WTC11 (cell line): ENCODE measurements around the gene SVOP. TPM values are rescaled to one million over a fixed set of nuclear protein-coding genes. Genes with fewer than 3 reads are reported as not detected.
A peak's percentile ranks its signal among the peaks of the same experiment; 100 is the strongest.

Source experiments
- ATAC-seq: fragments of 200-7000 bp; cut with Tn5 transposase; 2 replicates; pipeline ENCODE4 v1.10.0; 2021; ENCODE audit warnings: mild to moderate bottlenecking, moderate library complexity
- CTCF ChIA-PET: fragments of 300-600 bp; sonication (Branson Sonifier 250); formaldehyde crosslinking; loops from one replicate; lab custom pipeline; 2021; ENCODE audit warnings: antibody characterized with exemption; lab: Charles Lee
- POLR2A ChIA-PET: fragments of 350-600 bp; sonication (Branson Sonifier 250); formaldehyde crosslinking; loops from one replicate; lab custom pipeline; 2021; ENCODE audit warnings: antibody characterized with exemption; lab: Charles Lee
- DNase-seq: peaks from one replicate; pipeline ENCODE4 v3.0.0; 2021; ENCODE audit warnings: low spot score
- H3K27ac Mint-ChIP-seq: 2 replicates; pipeline ENCODE4 v1.8.0; 2021; ENCODE audit warnings: mixed read lengths
- H3K27me3 Mint-ChIP-seq: 2 replicates; pipeline ENCODE4 v1.8.0; 2021; ENCODE audit warnings: low read depth, mild to moderate bottlenecking, moderate library complexity, mixed read lengths
- H3K36me3 Mint-ChIP-seq: 2 replicates; pipeline ENCODE4 v1.8.0; 2021; ENCODE audit warnings: mixed read lengths
- H3K4me1 Mint-ChIP-seq: 2 replicates; pipeline ENCODE4 v1.8.0; 2022; ENCODE audit warnings: mixed read lengths
- H3K4me3 Mint-ChIP-seq: 2 replicates; pipeline ENCODE4 v1.8.0; 2021; ENCODE audit warnings: mild to moderate bottlenecking, moderate library complexity, mixed read lengths
- H3K9me3 Mint-ChIP-seq: 2 replicates; pipeline ENCODE4 v1.8.0; 2021; ENCODE audit warnings: mixed read lengths
- ATF1 ChIP-seq: sonication (generic); formaldehyde crosslinking; IDR thresholded peaks from 2 replicates; pipeline ENCODE4 v1.8.1; 2023; ENCODE audit warnings: mild to moderate bottlenecking, moderate library complexity, missing genetic modification reagents
- ELF4 ChIP-seq: sonication (generic); formaldehyde crosslinking; IDR thresholded peaks from 2 replicates; pipeline ENCODE4 v1.8.1; 2022; ENCODE audit warnings: low read depth, mild to moderate bottlenecking, moderate library complexity, missing genetic modification reagents
- ETV6 ChIP-seq: sonication (generic); formaldehyde crosslinking; IDR thresholded peaks from 2 replicates; pipeline ENCODE4 v1.8.1; 2022; ENCODE audit warnings: mild to moderate bottlenecking, missing genetic modification reagents
- FOXP1 ChIP-seq: sonication (generic); formaldehyde crosslinking; IDR thresholded peaks from 2 replicates; pipeline ENCODE4 v1.8.0; 2022; ENCODE audit warnings: missing genetic modification reagents, mild to moderate bottlenecking, moderate library complexity, borderline replicate concordance
- GABPB1 ChIP-seq: sonication (generic); formaldehyde crosslinking; IDR thresholded peaks from 2 replicates; pipeline ENCODE4 v1.8.1; 2023; ENCODE audit warnings: mild to moderate bottlenecking, missing genetic modification reagents
- NR3C1 ChIP-seq: sonication (generic); formaldehyde crosslinking; conservative IDR thresholded peaks from 2 replicates; pipeline ENCODE4 v1.8.1; 2023; ENCODE audit warnings: low read depth, mild to moderate bottlenecking, missing genetic modification reagents
- OVOL2 ChIP-seq: fragments of 250-450 bp; sonication (Bioruptor Pico); IDR thresholded peaks from 2 replicates; pipeline ENCODE4 v1.9.0; 2021; ENCODE audit warnings: mild to moderate bottlenecking, borderline replicate concordance
- RORB ChIP-seq: fragments of 250-450 bp; sonication (Bioruptor Pico); IDR thresholded peaks from 2 replicates; pipeline ENCODE4 v1.9.0; 2021; ENCODE audit warnings: mild to moderate bottlenecking
- SOX15 ChIP-seq: fragments of 250-450 bp; sonication (Bioruptor Pico); IDR thresholded peaks from 2 replicates; pipeline ENCODE4 v1.9.0; 2021; ENCODE audit warnings: mild to moderate bottlenecking
- TEAD1 ChIP-seq: sonication (generic); formaldehyde crosslinking; IDR thresholded peaks from 2 replicates; pipeline ENCODE4 v1.8.0; 2022; ENCODE audit warnings: mild to moderate bottlenecking, missing genetic modification reagents
- ZNF263 ChIP-seq: sonication (generic); formaldehyde crosslinking; IDR thresholded peaks from 2 replicates; pipeline ENCODE4 v1.8.1; 2022; ENCODE audit warnings: low read depth, mild to moderate bottlenecking, moderate library complexity, missing genetic modification reagents
- ZNF317 ChIP-seq: sonication (generic); formaldehyde crosslinking; IDR thresholded peaks from 2 replicates; pipeline ENCODE4 v1.8.1; 2023; ENCODE audit warnings: low read depth, mild to moderate bottlenecking, moderate library complexity, missing genetic modification reagents, borderline replicate concordance
- ZNF396 ChIP-seq: fragments of 250-450 bp; sonication (Bioruptor Pico); IDR thresholded peaks from 2 replicates; pipeline ENCODE4 v1.8.0; 2021; ENCODE audit warnings: mild to moderate bottlenecking, moderate library complexity, borderline replicate concordance
- total RNA-seq: library from RNA; stranded (reverse); gene quantifications from 3 replicates; pipeline ENCODE4 v1.2.3, GENCODE V29; 2021
- TF ChIP-seq, protein P1 (sequence below): fragments of 250-450 bp; sonication (Bioruptor Pico); IDR thresholded peaks from 2 replicates; pipeline ENCODE4 v2.1.2; 2022; ENCODE audit warnings: mild to moderate bottlenecking, moderate library complexity
- TF ChIP-seq, protein P2 (sequence below): fragments of 200-600 bp; IDR thresholded peaks from 2 replicates; pipeline ENCODE4 v1.8.0; 2022; ENCODE audit warnings: antibody characterized with exemption
- TF ChIP-seq, protein P3 (sequence below): sonication (generic); formaldehyde crosslinking; IDR thresholded peaks from 2 replicates; pipeline ENCODE4 v1.8.1; 2022; ENCODE audit warnings: missing genetic modification reagents, borderline replicate concordance

The SVOP gene
- total RNA-seq, 1 experiment from 2014 or later, result 0.04 TPM

DNA sequence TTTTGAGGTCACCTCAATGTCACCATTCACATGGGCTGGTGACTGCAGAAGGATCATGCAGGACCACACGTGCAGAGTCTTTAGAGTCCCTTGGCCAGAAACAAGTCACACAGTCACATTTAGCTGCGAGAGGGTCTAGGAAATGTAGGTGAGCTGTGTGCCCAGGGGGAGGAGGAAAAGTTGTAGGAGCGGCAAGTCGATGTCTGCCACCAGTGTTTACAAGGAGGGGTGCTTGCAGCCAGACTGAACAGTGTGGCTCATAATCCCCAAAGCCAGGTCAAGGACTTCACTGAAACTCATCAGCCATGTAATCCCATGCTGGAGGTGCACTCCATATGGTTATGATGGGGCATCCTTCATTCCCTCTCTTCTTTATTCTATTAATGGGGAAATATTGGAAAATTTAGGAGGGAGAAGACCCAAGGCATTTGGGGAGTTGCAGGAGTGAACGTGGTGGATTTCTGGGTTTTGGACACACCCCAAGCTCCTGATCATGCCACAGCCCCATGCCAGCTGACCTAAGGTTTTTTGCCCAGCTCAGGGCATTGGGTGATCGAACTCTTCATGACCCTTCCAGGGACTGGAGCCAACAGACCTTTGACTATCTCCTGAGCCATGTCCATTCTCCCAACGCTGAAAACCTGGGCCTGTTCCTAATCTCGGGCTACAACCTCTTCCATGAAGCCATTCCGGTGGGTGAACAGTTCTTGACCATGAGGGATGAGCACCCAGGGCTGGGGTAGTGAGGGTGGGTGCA, 133.8 kb downstream of the SVOP start (continued):
- TF ChIP-seq, protein P1, sequence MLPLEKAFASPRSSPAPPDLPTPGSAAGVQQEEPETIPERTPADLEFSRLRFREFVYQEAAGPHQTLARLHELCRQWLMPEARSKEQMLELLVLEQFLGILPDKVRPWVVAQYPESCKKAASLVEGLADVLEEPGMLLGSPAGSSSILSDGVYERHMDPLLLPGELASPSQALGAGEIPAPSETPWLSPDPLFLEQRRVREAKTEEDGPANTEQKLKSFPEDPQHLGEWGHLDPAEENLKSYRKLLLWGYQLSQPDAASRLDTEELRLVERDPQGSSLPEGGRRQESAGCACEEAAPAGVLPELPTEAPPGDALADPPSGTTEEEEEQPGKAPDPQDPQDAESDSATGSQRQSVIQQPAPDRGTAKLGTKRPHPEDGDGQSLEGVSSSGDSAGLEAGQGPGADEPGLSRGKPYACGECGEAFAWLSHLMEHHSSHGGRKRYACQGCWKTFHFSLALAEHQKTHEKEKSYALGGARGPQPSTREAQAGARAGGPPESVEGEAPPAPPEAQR, result no peak
- TF ChIP-seq ZNF263 (CRISPR knock-in tag) (no peak), OVOL2 (CRISPR knock-in tag) (no peak), RORB (CRISPR knock-in tag) (no peak), ATF1 (CRISPR knock-in tag) (no peak), NR3C1 (CRISPR knock-in tag) (no peak)

DNA sequence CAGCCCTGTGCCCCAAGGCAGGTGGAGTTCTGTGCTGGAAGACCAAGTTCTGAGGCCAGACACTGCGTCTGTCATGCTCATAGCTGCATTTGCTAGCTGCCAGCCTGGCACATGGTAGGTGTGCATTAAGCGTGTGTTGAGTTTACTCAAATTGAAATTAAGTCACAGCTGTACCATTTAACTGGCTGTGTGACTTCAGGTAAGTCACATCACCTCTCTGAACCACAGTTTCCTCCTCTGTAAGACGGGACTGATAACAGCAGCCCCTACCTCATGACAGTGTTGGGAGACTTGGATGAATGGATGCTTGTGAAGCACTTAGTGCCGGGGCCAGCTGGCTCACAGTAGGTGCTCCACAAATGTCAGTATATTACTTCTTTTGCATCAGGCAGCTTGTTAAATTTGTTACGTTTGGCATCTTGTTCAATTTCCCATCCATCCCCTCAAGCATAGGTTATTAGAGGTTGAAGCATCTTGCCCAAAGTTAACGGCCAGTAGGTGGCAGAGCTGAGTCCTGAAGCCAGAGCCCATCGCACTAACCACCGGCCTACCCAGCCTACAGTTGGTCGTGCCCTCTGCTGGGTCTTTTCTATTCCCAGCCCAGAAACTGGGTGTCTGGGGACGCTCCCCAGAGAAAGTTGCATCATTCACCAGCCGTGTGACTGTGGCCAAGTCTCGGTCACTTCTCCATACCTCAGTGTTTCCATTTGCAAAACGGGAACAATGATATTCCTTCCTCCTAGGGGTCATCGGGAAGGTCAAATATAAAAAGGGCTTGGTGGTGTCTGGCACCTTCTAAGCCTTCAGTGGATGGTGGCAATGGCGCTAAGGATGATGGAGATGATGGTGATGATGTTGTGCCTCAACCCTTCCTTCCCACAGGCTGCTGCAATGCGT, 136.5 kb downstream of the SVOP start:
- ChIA-PET POLR2A (no interaction called here), CTCF (interaction anchor here (0.6 to 3.3 kb wide), 26 partner anchors 15 to 1500 kb away, joined by 3 to 27 read pairs (median 3); partner anchors contain the start of genes SSH1 and SVOP)
- no peak for TF ChIP-seq ELF4 (CRISPR knock-in tag)
- TF ChIP-seq, protein P2, sequence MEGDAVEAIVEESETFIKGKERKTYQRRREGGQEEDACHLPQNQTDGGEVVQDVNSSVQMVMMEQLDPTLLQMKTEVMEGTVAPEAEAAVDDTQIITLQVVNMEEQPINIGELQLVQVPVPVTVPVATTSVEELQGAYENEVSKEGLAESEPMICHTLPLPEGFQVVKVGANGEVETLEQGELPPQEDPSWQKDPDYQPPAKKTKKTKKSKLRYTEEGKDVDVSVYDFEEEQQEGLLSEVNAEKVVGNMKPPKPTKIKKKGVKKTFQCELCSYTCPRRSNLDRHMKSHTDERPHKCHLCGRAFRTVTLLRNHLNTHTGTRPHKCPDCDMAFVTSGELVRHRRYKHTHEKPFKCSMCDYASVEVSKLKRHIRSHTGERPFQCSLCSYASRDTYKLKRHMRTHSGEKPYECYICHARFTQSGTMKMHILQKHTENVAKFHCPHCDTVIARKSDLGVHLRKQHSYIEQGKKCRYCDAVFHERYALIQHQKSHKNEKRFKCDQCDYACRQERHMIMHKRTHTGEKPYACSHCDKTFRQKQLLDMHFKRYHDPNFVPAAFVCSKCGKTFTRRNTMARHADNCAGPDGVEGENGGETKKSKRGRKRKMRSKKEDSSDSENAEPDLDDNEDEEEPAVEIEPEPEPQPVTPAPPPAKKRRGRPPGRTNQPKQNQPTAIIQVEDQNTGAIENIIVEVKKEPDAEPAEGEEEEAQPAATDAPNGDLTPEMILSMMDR, result peak; percentile 60
- TF ChIP-seq ETV6 (CRISPR knock-in tag), result no peak
- TF ChIP-seq, all 79 proteins: peak for 1
- H3K4me1 Mint-ChIP-seq, result peaks cover 8% of the 10 kb centered on the region
- no peak overlapping the region for H3K4me3 Mint-ChIP-seq
- H3K9me3 Mint-ChIP-seq, result no peaks in the 10 kb centered on the region
- ATAC-seq (peak; percentile 73), DNase-seq (peak; percentile 80)
- no peaks in the 10 kb centered on the region for H3K36me3 Mint-ChIP-seq
- H3K27ac Mint-ChIP-seq, result no peak overlapping the region
- no peaks in the 10 kb centered on the region for H3K27me3 Mint-ChIP-seq

DNA sequence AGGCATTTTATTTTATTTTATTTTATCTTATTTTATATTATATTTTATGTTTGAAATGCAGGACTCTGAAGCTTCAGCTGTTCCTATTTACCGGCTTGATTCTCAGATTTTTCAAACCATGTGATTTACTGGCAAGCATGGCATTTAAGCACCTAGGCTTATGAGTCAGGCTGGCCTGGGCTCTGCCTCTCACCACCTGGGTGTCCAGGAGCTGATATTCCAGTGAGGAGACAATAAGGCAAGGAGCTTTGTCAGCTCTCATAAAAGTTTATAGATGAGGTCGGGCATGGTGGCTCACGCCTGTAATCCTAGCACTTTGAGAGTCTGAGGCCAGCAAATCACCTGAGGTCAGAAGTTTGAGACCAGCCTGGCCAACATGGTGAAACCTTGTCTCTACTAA, 138.9 kb downstream of the SVOP start:
- H3K27ac Mint-ChIP-seq, result no peak overlapping the region
- H3K27me3 Mint-ChIP-seq, result no peaks in the 10 kb centered on the region
- no peak overlapping the region for H3K4me3 Mint-ChIP-seq
- H3K9me3 Mint-ChIP-seq, result no peaks in the 10 kb centered on the region
- DNase-seq (no peak), ATAC-seq (no peak)
- H3K36me3 Mint-ChIP-seq, result no peaks in the 10 kb centered on the region
- CTCF ChIA-PET, result interaction anchor here (1.2 kb wide), 1 partner anchor 69 kb away, joined by 3 read pairs; no protein-coding TSS in a partner anchor
- TF ChIP-seq GABPB1 (no peak), ZNF317 (CRISPR knock-in tag) (no peak), ELF4 (CRISPR knock-in tag) (no peak), FOXP1 (CRISPR knock-in tag) (no peak), SOX15 (no peak), ZNF396 (CRISPR knock-in tag) (no peak), TEAD1 (CRISPR knock-in tag) (no peak)
- TF ChIP-seq, protein P3, sequence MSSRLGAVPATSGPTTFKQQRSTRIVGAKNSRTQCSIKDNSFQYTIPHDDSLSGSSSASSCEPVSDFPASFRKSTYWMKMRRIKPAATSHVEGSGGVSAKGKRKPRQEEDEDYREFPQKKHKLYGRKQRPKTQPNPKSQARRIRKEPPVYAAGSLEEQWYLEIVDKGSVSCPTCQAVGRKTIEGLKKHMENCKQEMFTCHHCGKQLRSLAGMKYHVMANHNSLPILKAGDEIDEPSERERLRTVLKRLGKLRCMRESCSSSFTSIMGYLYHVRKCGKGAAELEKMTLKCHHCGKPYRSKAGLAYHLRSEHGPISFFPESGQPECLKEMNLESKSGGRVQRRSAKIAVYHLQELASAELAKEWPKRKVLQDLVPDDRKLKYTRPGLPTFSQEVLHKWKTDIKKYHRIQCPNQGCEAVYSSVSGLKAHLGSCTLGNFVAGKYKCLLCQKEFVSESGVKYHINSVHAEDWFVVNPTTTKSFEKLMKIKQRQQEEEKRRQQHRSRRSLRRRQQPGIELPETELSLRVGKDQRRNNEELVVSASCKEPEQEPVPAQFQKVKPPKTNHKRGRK (CRISPR knock-in tag), result no peak
- peaks cover 8% of the 10 kb centered on the region for H3K4me1 Mint-ChIP-seq
- POLR2A ChIA-PET, result interaction anchor here (0.6 to 0.7 kb wide), 2 partner anchors 350 to 603 kb away, joined by 4 to 5 read pairs; no protein-coding TSS in a partner anchor
